ENCODE results near the gene HOXD4.

Gene HOXD4

GRCh38 chr2:176158855-176159662 lies 7.7 kb downstream of the HOXD4 start:
- DNase-seq: no peak

- no peak for DNase-seq
Measured at GRCh38 chr2:176159663-176160250, 8.4 kb downstream of the HOXD4 start.

- no peak for DNase-seq
Measured at GRCh38 chr2:176160251-176160985, 9.1 kb downstream of the HOXD4 start.

GRCh38 chr2:176160986-176161824 lies 9.9 kb downstream of the HOXD4 start:
- no peak for DNase-seq

GRCh38 chr2:176161825-176162626 lies 10.7 kb downstream of the HOXD4 start:
- no peak for DNase-seq

GRCh38 chr2:176162911-176163671 lies 11.7 kb downstream of the HOXD4 start:
- no peak for DNase-seq

GRCh38 chr2:176163672-176164056 lies 12.3 kb downstream of the HOXD4 start:
- DNase-seq: no peak

- no peak for DNase-seq
Measured at GRCh38 chr2:176164201-176164600, 12.9 kb downstream of the HOXD4 start.

- DNase-seq: peak; percentile 4
Measured at GRCh38 chr2:176164611-176165369, 13.4 kb downstream of the HOXD4 start.

GRCh38 chr2:176165370-176166050 lies 14.2 kb downstream of the HOXD4 start:
- no peak for DNase-seq

GRCh38 chr2:176166272-176166671 lies 14.9 kb downstream of the HOXD4 start:
- no peak for DNase-seq

- no peak for DNase-seq
Measured at GRCh38 chr2:176167398-176167797, 16.0 kb downstream of the HOXD4 start.

- no peak for DNase-seq
Measured at GRCh38 chr2:176169181-176169580, 17.8 kb downstream of the HOXD4 start.

- no peak for DNase-seq
Measured at GRCh38 chr2:176169711-176170110, 18.4 kb downstream of the HOXD4 start.

GRCh38 chr2:176170602-176171305 lies 19.4 kb downstream of the HOXD4 start:
- DNase-seq: no peak

- no peak for DNase-seq
Measured at GRCh38 chr2:176171351-176172006, 20.1 kb downstream of the HOXD4 start.

GRCh38 chr2:176172007-176172894 lies 20.9 kb downstream of the HOXD4 start:
- DNase-seq: no peak
